ENCODE measurements around the gene AARS2.
"Not testable (repeated sequence)": the region's sequence is repeated elsewhere in the genome, so short reads cannot be mapped to it uniquely, and the experiment has no call there.

Gene AARS2

DNA sequence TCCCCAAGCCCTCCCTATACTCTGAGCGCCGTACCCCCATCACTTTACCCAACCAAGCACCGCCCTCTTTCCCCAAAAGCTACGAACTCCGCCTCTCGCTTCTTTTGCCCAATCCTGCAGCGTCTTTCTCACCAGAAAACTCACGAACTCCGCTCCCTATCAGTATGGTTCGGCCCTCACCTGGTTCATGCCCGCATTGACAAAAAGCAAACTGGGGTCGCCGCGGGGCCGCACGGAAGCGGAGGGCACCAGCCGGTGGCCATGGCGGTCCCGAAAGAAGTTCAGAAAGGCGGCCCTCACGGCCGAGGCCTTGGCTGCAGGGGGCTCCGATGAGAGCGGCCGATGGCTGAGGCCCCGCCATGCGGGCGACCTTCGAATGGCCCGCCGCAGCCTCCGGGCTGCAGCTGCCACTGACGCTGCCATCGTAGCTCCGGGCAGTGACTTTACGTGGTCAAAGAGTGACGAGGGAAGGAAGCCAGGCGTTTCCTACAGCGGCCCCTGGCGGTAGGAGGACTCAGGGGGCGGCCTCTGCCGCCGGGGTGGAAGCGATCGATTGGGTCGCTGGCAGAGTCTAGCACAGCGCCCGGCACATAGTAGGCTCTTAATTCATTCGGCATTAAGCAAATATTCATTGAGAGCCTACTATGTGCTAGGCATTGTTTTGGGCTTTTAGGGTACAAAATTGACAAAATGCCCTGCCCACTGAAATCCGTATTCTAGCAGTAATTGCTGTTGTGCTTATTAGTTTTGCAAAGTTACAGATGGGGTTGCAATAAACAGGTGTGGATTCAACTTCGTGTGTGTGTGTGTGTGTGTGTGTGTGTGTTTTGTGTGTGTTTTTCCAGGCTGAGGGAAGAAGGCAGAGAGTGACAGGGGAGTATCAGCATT is at the start of gene AARS2:
Gene AARS2, minus strand, starts transcription at position 447 of the 888 bp plus-strand sequence. Its CDS starts 24 bp downstream, at position 423.
- DNase-seq = peak; percentile 93
- peak within 1 kb of the TSS; percentile 98 for H3K4me3 Mint-ChIP-seq
- peaks cover 28% of the 10 kb centered on the region for H3K36me3 Mint-ChIP-seq
- CTCF ChIA-PET = interaction anchor here (0.6 to 1.8 kb wide), 21 partner anchors 8 to 673 kb away, joined by 3 to 9 read pairs (median 4); partner anchors contain the start of gene TMEM151B
- H3K4me1 Mint-ChIP-seq = peaks cover 18% of the 10 kb centered on the region
- H3K27me3 Mint-ChIP-seq = peaks cover 10% of the 10 kb centered on the region
- peak within 1 kb of the TSS; percentile 93 for H3K27ac Mint-ChIP-seq
- no peaks in the 10 kb centered on the region for H3K9me3 Mint-ChIP-seq

DNA sequence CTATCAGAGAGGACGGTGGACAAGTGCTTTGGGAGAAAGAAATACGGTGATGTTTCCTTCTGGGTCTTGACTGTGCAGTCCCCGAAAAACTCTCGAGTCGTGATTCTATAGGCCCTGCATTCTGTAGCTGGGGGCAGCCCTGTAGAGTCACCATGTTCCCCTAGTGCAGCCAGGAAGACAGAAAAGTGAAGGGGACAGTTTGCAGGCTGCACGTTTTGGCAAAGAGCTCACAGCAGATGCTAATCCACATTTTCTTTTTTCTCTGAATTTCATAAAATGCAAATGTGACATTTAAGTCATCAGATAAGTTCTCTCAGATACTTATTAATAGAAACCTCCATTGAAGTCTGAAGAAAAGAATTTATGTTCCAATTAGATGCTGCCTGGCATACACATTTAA is 48.8 kb upstream of the AARS2 start:
- Mint-ChIP-seq H3K36me3 (no peaks in the 10 kb centered on the region), H3K27me3 (peaks cover 23% of the 10 kb centered on the region), H3K4me1 (no peaks in the 10 kb centered on the region), H3K9me3 (no peaks in the 10 kb centered on the region), H3K4me3 (no peak overlapping the region), H3K27ac (no peak overlapping the region)
- DNase-seq = no peak
- CTCF ChIA-PET = no interaction called here

DNA sequence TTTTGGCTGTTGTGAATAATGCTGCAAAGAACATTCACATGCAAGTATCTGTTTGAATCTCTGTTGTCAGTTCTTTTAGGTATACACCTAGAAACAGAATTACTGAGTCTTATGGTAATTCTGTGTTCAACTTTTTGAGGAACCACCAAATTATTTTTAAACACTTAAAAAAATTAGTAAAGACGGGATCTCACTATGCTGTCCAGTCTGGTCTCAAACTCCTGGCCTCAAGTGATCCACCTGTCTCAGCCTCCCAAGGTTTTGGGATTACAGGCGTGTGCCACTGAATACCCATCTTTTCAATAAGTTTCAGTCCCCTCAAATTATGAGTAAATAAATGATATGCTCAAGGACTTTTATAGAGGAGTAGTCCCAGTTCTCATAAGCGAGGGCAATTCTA is 46.8 kb upstream of the AARS2 start:
- H3K4me3 Mint-ChIP-seq = no peak overlapping the region
- H3K9me3 Mint-ChIP-seq = no peaks in the 10 kb centered on the region
- no peaks in the 10 kb centered on the region for H3K4me1 Mint-ChIP-seq
- H3K27ac Mint-ChIP-seq = no peak overlapping the region
- CTCF ChIA-PET = no interaction called here
- DNase-seq = no peak
- H3K36me3 Mint-ChIP-seq = no peaks in the 10 kb centered on the region
- peaks cover 36% of the 10 kb centered on the region for H3K27me3 Mint-ChIP-seq

DNA sequence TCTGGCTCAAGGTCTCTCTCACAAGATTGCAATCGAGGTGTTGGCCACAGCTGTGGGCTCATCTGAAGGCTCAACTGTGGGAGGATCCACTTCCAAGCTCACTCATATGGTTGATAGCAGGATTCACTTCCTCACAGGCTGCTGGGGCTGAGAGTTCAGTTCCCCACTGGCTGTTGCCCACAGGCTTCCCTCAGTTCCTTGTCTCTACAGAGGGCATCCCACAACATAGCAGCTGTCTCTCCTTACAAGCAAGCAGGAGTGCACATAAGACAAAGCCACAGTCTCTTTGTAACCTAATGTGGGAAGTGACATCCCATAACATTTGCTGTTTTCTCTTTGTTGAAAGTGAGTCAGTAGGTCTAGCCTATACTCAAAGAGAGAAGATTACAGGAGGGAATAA is 43.3 kb upstream of the AARS2 start:
- Mint-ChIP-seq H3K36me3 (no peaks in the 10 kb centered on the region), H3K4me1 (no peaks in the 10 kb centered on the region), H3K4me3 (no peak overlapping the region), H3K9me3 (no peaks in the 10 kb centered on the region), H3K27me3 (peaks cover 29% of the 10 kb centered on the region), H3K27ac (no peak overlapping the region)
- CTCF ChIA-PET = interaction anchor here (1.5 kb wide), 1 partner anchor 13 kb away, joined by 3 read pairs; no protein-coding TSS in a partner anchor
- no peak for DNase-seq

DNA sequence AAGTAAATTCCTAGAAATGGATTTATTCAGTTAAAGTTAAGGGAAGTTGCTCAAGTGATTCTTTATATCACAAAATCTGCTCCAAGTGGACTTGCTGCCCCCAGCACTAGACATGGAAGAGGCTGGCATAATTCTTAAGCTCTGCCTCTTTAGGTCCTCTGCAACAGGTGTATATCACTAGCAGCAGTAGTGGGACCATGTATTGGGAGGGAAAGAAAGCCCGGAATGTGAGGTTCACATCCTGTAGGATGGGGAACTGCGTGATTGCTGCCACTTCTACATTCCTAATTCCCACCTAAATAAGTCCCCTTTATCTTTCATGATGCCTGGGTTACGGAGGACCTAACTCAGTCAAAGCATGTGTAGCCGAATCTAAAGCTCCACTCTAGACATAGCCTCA is 42.5 kb upstream of the AARS2 start:
- H3K36me3 Mint-ChIP-seq = no peaks in the 10 kb centered on the region
- H3K27ac Mint-ChIP-seq = no peak overlapping the region
- H3K4me3 Mint-ChIP-seq = no peak overlapping the region
- CTCF ChIA-PET = no interaction called here
- H3K4me1 Mint-ChIP-seq = no peaks in the 10 kb centered on the region
- DNase-seq = no peak
- H3K9me3 Mint-ChIP-seq = no peaks in the 10 kb centered on the region
- H3K27me3 Mint-ChIP-seq = peaks cover 29% of the 10 kb centered on the region

DNA sequence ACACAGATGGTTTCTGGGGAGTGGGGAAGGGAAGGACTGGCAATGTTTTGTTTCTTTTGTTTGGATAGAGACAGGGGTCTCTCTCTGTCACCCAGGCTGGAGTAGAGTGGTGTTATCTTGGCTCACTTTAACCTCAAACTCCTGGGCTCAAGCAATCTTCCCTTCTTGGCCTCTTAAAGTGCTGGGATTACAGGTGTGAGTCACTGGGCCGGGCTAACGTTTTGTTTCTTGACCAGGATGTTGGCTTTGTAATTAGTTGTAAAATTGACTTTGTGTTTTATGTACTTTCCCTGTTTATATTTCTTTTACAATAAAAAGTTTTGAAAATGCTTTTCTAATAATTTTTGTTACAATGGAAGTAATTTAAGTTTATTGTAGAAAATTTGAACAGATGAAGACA is 40.2 kb upstream of the AARS2 start:
- Mint-ChIP-seq H3K9me3 (no peaks in the 10 kb centered on the region), H3K27me3 (peaks cover 34% of the 10 kb centered on the region), H3K4me1 (no peaks in the 10 kb centered on the region), H3K27ac (no peak overlapping the region), H3K4me3 (no peak overlapping the region), H3K36me3 (no peaks in the 10 kb centered on the region)
- CTCF ChIA-PET = no interaction called here
- no peak for DNase-seq

DNA sequence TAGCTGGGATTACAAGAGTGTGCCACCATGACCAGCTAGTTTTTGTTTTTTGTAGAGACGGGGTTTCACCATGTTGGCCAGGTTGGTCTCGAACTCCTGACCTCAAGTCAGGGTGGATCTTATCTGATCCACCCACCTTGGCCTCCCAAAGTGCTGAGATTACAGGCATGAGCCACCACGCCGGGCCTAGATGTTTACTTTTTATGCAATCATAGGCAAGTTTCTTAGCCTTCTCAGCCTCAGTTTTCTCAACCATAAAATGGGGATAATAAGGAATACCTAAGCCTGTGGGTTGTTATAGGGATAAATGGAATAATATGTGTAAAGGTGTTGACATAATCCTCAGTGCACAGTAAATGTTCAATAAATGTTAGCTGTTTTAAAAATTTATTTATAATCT is 39.1 kb upstream of the AARS2 start:
- CTCF ChIA-PET = interaction anchor here (1.1 kb wide), 1 partner anchor 9 kb away, joined by 3 read pairs; no protein-coding TSS in a partner anchor
- no peak for DNase-seq
- H3K36me3 Mint-ChIP-seq = no peaks in the 10 kb centered on the region
- no peak overlapping the region for H3K27ac Mint-ChIP-seq
- H3K27me3 Mint-ChIP-seq = peaks cover 28% of the 10 kb centered on the region
- no peak overlapping the region for H3K4me3 Mint-ChIP-seq
- H3K9me3 Mint-ChIP-seq = no peaks in the 10 kb centered on the region
- H3K4me1 Mint-ChIP-seq = no peaks in the 10 kb centered on the region

DNA sequence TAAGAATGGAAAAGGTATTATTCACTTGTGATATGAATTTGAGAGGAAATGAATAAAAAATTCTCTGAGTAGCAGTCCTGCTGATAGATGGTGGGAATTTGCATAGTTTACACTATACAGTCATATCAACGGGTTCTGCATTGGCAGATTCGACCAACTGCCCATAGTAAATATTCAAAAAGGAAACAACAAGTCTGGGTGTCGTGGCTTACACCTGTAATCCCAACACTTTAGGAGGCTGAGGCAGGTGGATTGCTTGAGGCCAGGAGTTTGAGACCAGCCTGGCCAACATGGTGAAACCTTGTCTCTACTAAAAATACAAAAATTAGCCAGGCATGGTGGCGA is 37.5 kb upstream of the AARS2 start:
- H3K4me3 Mint-ChIP-seq, H3K9me3 Mint-ChIP-seq, DNase-seq, H3K4me1 Mint-ChIP-seq, H3K36me3 Mint-ChIP-seq, H3K27ac Mint-ChIP-seq, CTCF ChIA-PET: not testable (repeated sequence)
- H3K27me3 Mint-ChIP-seq = peaks cover 16% of the 10 kb centered on the region

DNA sequence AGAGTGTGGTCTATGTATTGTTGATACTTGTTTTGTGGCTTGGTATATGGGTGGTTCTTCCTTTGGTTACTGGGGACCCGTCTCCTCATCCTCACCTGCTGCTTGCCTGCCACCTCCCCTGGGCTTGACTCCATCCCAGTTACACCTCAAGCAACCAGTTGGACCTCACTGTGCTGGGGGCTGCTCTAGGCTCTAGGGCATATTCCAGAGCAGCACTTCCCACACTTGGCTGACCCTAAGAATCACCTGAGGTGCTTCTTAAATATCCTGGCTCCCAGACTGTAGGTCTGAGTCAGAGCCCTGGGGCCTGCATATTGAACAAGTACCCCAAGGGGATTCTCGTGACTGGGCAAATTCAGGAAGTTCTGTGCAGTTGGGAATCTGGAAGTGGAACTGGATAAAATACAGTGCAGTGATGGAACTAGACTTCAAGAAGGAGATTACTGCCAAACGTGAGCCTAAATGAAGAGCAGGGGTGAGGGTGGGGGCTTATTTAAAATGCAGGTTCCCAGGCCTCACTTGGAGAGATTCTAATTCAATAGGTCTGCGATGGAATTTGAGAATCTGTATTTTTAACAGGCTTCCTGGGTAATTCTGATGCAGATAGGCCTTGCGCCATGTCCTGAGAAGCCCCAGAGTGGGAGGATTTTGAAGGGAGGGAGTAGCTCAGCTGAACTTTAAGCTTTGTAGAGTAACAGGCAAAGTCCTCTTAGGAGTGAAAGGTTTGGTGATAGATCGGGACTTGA is 36.9 kb upstream of the AARS2 start:
- Mint-ChIP-seq H3K4me3 (no peak overlapping the region), H3K27ac (no peak overlapping the region), H3K4me1 (no peaks in the 10 kb centered on the region), H3K36me3 (no peaks in the 10 kb centered on the region), H3K9me3 (no peaks in the 10 kb centered on the region), H3K27me3 (peaks cover 18% of the 10 kb centered on the region)
- CTCF ChIA-PET = no interaction called here
- DNase-seq = no peak

DNA sequence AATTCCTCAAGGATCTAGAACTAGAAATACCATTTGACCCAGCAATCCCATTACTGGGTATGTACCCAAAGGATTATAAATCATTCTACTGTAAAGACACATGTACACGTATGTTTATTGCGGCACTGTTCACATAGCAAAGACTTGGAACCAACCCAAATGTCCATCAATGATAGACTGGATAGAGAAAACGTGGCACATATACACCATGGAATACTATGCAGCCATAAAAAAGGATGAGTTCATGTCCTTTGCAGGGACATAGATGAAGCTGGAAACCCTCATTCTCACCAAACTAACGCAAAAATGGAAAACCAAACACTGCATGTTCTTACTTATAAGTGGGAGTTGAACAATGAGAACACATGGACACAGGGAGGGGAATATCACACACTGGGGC is 33.7 kb upstream of the AARS2 start:
- H3K4me3 Mint-ChIP-seq, H3K4me1 Mint-ChIP-seq, DNase-seq, H3K36me3 Mint-ChIP-seq, H3K27ac Mint-ChIP-seq, H3K9me3 Mint-ChIP-seq: not testable (repeated sequence)
- peaks cover 45% of the 10 kb centered on the region for H3K27me3 Mint-ChIP-seq
- CTCF ChIA-PET = interaction anchor here (1.3 to 1.9 kb wide), 2 partner anchors 10 to 51 kb away, joined by 3 to 5 read pairs; no protein-coding TSS in a partner anchor

DNA sequence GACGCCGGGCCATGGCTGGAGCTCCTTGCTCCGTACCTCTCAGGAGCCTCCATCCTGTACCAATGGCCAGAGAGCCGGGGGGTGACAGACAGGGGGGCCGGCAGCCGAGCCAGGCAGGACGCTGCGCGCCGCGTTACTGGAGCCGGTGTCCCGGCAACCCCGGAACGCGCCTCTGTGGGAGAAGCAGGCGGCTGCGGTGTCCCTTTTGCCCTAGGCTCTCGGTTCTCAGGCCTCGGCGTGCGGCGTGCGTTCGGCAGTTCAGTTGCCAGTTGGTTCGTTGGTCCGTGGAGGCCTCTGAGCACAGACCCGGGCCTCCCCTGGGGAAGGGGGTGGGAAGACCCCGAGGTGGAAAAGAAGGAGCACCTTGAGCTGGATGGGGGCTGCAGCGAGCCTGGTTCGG is 29.3 kb upstream of the AARS2 start, which contains the start of gene SPATS1:
Gene SPATS1, plus strand, starts transcription at position 162 of the 400 bp plus-strand sequence. CDS start 446 bp downstream, outside the sequence.
- DNase-seq = no peak
- peaks cover 55% of the 10 kb centered on the region for H3K27me3 Mint-ChIP-seq
- no peaks in the 10 kb centered on the region for H3K9me3 Mint-ChIP-seq
- no peak within 1 kb of the TSS for H3K4me3 Mint-ChIP-seq
- H3K4me1 Mint-ChIP-seq = no peaks in the 10 kb centered on the region
- CTCF ChIA-PET = interaction anchor here (0.6 to 3.6 kb wide), 5 partner anchors 37 to 117 kb away, joined by 3 to 15 read pairs (median 3); no protein-coding TSS in a partner anchor
- H3K27ac Mint-ChIP-seq = no peak within 1 kb of the TSS
- H3K36me3 Mint-ChIP-seq = no peaks in the 10 kb centered on the region

DNA sequence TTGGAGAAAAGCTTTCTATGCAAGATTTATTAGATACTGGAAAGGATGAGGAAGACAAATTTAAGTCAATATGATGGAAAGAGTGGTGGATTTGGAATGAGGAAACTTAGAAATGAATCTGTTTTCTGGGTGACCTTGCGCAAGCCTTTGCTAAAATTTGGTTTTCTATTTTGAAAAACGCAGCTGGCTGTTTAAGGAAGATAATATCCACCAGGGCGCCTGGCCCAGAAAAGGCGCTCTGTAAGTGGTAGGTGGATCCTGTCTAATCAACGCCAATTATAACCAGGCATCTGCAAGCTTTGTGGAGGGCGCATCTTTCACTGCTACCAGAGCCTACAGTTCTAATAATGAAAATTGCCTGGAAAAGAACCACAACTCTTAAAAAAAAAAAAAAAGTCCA is 28.9 kb upstream of the AARS2 start:
- Mint-ChIP-seq H3K27ac (no peak overlapping the region), H3K4me3 (no peak overlapping the region), H3K9me3 (no peaks in the 10 kb centered on the region), H3K27me3 (peaks cover 55% of the 10 kb centered on the region), H3K4me1 (no peaks in the 10 kb centered on the region), H3K36me3 (no peaks in the 10 kb centered on the region)
- no peak for DNase-seq
- CTCF ChIA-PET = interaction anchor here (0.9 to 3.6 kb wide), 5 partner anchors 19 to 117 kb away, joined by 3 to 15 read pairs (median 3); no protein-coding TSS in a partner anchor

DNA sequence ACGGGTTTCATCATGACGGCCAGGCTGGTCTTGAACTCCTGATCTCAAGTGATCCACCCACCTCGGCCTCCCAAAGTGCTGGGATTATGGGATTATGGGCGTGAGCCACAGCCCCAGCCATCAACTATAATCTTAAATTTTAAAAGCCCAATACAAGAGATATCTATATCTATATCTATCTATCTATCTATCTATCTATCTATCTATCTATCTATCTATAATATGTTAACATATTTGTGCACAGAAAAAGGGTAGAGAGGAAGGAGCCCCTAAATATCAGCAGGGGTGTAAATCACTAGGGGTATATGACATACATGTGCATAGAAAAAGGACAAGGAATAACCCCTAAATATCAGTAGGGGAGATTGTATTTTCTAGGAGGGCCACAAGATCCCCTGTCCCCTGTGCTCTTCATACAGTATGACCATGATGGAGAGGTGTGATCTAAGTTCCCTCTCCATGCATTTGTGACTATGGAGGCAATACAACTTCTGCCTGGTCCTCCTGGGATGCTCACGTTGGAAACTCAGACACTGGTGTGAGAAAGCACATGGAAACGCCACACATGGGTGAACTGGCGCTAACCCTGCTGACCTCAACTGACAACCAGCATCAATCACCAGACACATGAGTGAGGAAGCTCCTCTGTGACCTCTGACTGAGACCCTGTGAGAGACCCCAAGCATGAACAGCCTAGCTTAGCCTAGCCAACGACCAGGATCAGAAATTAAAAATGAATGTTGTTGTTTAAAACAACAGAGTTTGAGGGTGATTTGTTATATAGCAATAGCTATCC is 28.1 kb upstream of the AARS2 start:
- no peaks in the 10 kb centered on the region for H3K36me3 Mint-ChIP-seq
- peaks cover 53% of the 10 kb centered on the region for H3K27me3 Mint-ChIP-seq
- no peak overlapping the region for H3K27ac Mint-ChIP-seq
- H3K4me3 Mint-ChIP-seq = no peak overlapping the region
- CTCF ChIA-PET = interaction anchor here (0.9 to 3.6 kb wide), 4 partner anchors 18 to 74 kb away, joined by 3 to 15 read pairs (median 4); no protein-coding TSS in a partner anchor
- no peaks in the 10 kb centered on the region for H3K9me3 Mint-ChIP-seq
- H3K4me1 Mint-ChIP-seq = no peaks in the 10 kb centered on the region
- no peak for DNase-seq

Data from activated naive CD4-positive, alpha-beta T cell treated with anti-CD3 and anti-CD28 coated beads, Interleukin-2, amount 10 ng/mL, durations not matched to agents 7 days and 5 days (primary cell).